Tibial nerve (tissue), 4 donors: Measurements from ENCODE around the gene SNN. TPM values are rescaled to one million over a fixed set of nuclear protein-coding genes. Genes with fewer than 3 reads are reported as not detected.
A peak's percentile ranks its signal among the peaks of the same experiment; 100 is the strongest.

ENCODE experiments used
- DNase-seq, 2 donors: peaks; one replicate each; pipeline ENCODE4 v3.0.0-alpha.2; 2019; ENCODE audit warnings: low spot score in 2 of 2
- H3K27ac ChIP-seq, 4 donors: fragments of 200-600 bp; sonication (generic) in 3 of 4; one replicate each; pipeline ENCODE4 v1.5.1; 2017 to 2019; ENCODE audit warnings: mild to moderate bottlenecking in 1 of 4
- H3K27me3 ChIP-seq, 2 donors: fragments of 200-600 bp; sonication (generic) in 1 of 2; one replicate each; pipeline versions ENCODE4 v1.5.1 to v1.6.0; 2017 to 2019
- H3K36me3 ChIP-seq, 3 donors: fragments of 200-600 bp; sonication (generic); one replicate each; pipeline ENCODE4 v1.5.1; 2018 to 2019
- H3K4me1 ChIP-seq, 4 donors: fragments of 200-600 bp; sonication (generic) in 3 of 4; one replicate each; pipeline ENCODE4 v1.5.1; 2017 to 2019
- H3K4me3 ChIP-seq, 4 donors: fragments of 200-600 bp; sonication (generic) in 3 of 4; one replicate each; pipeline ENCODE4 v1.5.1; 2017 to 2019; ENCODE audit warnings: mild to moderate bottlenecking in 1 of 4, moderate library complexity in 1 of 4
- H3K9me3 ChIP-seq, 4 donors: fragments of 200-600 bp; sonication (generic) in 3 of 4; one replicate each; pipeline ENCODE4 v1.5.1; 2017 to 2019
- EP300 ChIP-seq, 2 donors: sonication (generic); formaldehyde crosslinking; IDR thresholded peaks; one replicate each; pipeline ENCODE4 v1.6.1; 2017; ENCODE audit warnings: antibody characterized with exemption in 2 of 2, mild to moderate bottlenecking in 1 of 2
- POLR2A ChIP-seq, 2 donors: fragments of 450-650 bp; IDR thresholded peaks; one replicate each; pipeline ENCODE4 v1.6.1; 2017; ENCODE audit warnings: antibody characterized with exemption in 2 of 2, mild to moderate bottlenecking in 2 of 2, moderate library complexity in 2 of 2
- WGBS, 2 donors: methylation state at CpG; one replicate each; pipeline ENCODE4 v1.1.5; 2018; 5-methylcytosine and 5-hydroxymethylcytosine counted together
- total RNA-seq, 4 donors: library from RNA; depleted of rRNA; stranded (reverse); fragments of >200 nt; gene quantifications; one replicate each; pipeline ENCODE4 v1.1.0, GENCODE V29; 2016
- TF ChIP-seq, protein P1 (sequence below), 5 experiments: fragments of 200-600 bp in 3 of 5; fragments of 450-650 bp in 2 of 5; sonication (generic) in 3 of 5; IDR thresholded peaks; one replicate each; pipeline ENCODE4 v1.5.1; 2016 to 2019; ENCODE audit warnings: antibody characterized with exemption in 5 of 5, mild to moderate bottlenecking in 3 of 5, moderate library complexity in 2 of 5

The SNN gene
- total RNA-seq, 4 donors from 2014 or later = 24.3 to 30.6 (median 27.0) TPM

DNA sequence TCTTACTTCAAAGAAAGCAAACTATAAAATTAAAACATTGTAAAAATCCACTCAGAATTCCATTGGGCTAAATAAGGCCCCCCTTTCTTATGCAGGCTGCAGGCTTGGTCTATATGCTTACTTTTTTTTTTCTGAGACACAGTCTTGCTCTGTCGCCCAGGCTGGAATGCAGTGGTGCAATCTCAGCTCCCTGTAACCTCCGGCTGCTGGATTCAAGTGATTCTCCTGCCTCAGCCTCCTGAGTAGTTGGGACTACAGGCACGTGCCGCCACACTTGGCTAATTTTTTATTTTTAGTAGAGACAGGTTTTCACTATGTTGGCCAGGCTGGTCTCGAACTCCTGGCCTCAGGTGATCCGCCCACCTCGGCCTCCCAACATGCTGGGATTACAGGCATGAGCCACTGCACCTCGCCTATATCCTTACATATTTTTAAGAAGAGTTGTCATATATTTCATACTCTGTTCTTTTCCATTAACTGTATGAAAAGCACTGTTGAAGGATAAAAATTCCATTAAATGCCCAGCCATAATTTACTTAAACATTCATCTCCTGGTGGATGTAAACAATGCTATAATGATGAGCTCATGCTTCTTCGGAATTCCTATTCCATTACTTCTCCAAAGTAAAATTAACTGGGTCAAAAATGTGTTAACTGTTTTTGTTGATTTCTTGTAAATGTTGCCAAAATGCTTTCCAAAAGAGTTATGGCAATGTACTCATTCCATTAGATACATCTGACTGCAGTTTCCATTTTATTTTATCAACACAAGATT, 17.8 kb downstream of the SNN start:
- Histone ChIP-seq H3K4me3 (no peak overlapping the region), H3K9me3 (no peaks in the 10 kb centered on the region), H3K27ac (no peak overlapping the region), H3K27me3 (no peaks in the 10 kb centered on the region), H3K36me3 (peaks cover 0 to 64% (median 1%) of the 10 kb centered on the region in 3 donors), H3K4me1 (peaks cover 0 to 69% (median 18%) of the 10 kb centered on the region in 4 donors)
- TF ChIP-seq EP300 (IDR thresholded peaks at IDR 0.05) (no peak), POLR2A (IDR thresholded peaks at IDR 0.05) (no peak)
- TF ChIP-seq, protein P1, sequence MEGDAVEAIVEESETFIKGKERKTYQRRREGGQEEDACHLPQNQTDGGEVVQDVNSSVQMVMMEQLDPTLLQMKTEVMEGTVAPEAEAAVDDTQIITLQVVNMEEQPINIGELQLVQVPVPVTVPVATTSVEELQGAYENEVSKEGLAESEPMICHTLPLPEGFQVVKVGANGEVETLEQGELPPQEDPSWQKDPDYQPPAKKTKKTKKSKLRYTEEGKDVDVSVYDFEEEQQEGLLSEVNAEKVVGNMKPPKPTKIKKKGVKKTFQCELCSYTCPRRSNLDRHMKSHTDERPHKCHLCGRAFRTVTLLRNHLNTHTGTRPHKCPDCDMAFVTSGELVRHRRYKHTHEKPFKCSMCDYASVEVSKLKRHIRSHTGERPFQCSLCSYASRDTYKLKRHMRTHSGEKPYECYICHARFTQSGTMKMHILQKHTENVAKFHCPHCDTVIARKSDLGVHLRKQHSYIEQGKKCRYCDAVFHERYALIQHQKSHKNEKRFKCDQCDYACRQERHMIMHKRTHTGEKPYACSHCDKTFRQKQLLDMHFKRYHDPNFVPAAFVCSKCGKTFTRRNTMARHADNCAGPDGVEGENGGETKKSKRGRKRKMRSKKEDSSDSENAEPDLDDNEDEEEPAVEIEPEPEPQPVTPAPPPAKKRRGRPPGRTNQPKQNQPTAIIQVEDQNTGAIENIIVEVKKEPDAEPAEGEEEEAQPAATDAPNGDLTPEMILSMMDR (IDR thresholded peaks at IDR 0.05) = no peak
- WGBS, 2 donors = 71 to 74% methylated on average over 9 of the region's 9 CpGs
- no peak for DNase-seq

DNA sequence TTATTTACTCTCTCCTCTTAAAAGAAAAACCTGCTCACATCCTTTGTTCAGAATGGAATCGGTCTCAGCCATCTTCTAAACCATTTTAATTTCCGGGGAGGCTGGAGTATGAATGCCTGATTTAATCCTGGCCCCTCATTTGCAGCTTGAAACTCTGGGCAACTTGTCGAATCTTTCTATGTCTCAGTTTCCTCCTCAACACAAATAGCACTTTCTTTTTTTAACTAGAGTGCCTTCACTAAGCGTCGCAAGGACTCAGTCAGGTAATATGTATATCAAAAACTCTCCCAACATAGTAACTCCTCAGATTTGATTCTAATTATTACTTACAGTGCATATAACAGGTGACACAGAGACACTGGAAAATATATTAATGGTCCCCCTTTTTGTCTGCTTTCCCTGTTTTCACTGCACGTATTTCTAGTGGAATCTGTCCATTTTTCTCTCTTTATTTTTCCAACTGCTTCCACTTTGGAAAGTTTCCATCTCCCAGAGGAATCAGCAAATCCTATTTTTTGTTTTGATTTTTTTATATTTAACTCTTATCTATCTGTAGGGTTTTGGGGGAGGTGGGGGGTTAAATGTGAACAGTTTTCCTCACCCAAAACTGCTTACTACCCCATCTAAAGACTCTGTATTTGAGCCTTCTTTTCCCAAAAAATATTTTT, 18.6 kb downstream of the SNN start:
- Histone ChIP-seq H3K4me3 (no peak overlapping the region), H3K27me3 (no peaks in the 10 kb centered on the region), H3K9me3 (no peaks in the 10 kb centered on the region), H3K27ac (peak overlapping the region in 1 of 4 donors; percentile 14), H3K36me3 (peaks cover 0 to 73% (median 10%) of the 10 kb centered on the region in 3 donors), H3K4me1 (peaks cover 0 to 61% (median 14%) of the 10 kb centered on the region in 4 donors)
- 45 to 46% methylated on average over 6 of the region's 6 CpGs for WGBS, 2 donors
- DNase-seq = no peak
- no peak for TF ChIP-seq POLR2A (IDR thresholded peaks at IDR 0.05)
- no peak for TF ChIP-seq EP300 (IDR thresholded peaks at IDR 0.05)
- TF ChIP-seq, protein P1 (IDR thresholded peaks at IDR 0.05) = no peak

DNA sequence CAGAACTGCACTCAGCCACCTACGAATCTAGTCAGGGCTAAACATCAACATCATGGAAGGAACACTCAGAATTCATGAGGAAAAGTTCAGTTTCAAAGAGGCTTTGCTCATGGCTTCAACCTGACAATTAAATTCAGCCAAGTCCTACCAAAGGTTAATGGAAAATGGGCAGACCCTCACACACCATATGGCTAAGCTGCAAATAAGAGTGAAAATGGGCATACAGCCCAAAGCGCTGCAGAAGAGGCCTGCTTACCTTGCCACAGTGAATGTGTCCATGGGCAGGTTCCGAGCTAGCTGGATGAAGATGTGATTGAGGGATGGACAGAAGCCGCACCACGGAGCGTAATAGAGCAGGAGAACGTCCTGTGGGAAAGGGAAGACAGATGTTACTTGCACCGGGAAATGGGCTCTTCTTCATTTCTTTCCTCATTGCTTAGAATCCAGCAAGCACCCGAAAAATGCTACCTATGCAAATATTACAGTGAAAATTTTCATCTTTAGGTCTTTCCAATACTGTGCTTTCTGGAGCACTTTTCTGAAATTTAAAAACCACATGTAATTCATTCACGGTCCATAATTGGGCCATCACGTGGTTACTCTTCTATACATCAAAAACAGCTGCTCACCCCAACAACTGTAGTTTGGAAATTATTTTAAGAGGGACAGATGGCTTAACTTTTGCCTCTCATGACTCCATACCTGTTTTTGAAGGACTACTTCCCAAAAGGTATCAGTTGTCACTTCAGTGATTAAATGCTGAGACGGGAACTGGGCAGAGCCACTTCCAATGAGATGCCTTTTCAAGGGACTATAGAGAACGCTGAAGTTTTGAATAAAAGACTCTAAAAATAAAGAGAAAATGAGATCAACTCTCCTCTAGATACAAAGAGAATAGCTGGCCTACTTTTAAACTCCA, 19.6 kb downstream of the SNN start:
- WGBS, 2 donors = 85 to 87% methylated on average over 13 of the region's 13 CpGs
- peaks cover 0 to 76% (median 12%) of the 10 kb centered on the region in 3 donors for H3K36me3 ChIP-seq

DNA sequence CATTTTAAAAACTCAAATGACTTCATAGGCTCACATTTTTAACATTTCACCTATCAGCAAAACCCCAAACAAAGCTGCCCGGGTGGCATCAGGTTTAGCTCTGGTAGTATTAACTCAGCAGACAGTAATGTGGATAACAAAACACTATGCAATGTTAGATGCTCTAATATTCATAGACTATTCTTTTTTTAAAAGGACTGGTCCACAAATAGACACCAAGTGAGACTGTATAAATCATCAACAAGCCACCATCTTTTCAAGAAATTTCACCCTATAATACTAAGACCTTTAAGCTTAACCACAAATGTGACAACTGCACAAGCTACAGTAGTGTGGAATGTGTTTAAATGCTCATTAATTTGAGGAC, 20.2 kb downstream of the SNN start:
- Histone ChIP-seq H3K4me3 (no peak overlapping the region), H3K4me1 (peaks cover 0 to 47% (median 7%) of the 10 kb centered on the region in 4 donors), H3K27me3 (no peaks in the 10 kb centered on the region), H3K9me3 (no peaks in the 10 kb centered on the region), H3K36me3 (peaks cover 0 to 72% (median 12%) of the 10 kb centered on the region in 3 donors), H3K27ac (peak overlapping the region in 1 of 4 donors; percentile 68)
- WGBS, 2 donors = 57 to 63% methylated on average over 1 of the region's 1 CpG
- DNase-seq = no peak
- TF ChIP-seq POLR2A (IDR thresholded peaks at IDR 0.05) (no peak), EP300 (IDR thresholded peaks at IDR 0.05) (no peak)
- TF ChIP-seq, protein P1 (IDR thresholded peaks at IDR 0.05) = no peak

More for the DNA sequence above, 19.6 kb downstream of the SNN start:
- Histone ChIP-seq H3K27me3 (no peaks in the 10 kb centered on the region), H3K9me3 (no peaks in the 10 kb centered on the region), H3K27ac (no peak overlapping the region), H3K4me3 (no peak overlapping the region), H3K4me1 (peaks cover 0 to 51% (median 10%) of the 10 kb centered on the region in 4 donors)
- DNase-seq = no peak
- TF ChIP-seq EP300 (IDR thresholded peaks at IDR 0.05) (no peak), POLR2A (IDR thresholded peaks at IDR 0.05) (no peak)
- TF ChIP-seq, protein P1 (IDR thresholded peaks at IDR 0.05) = no peak
